B cell (primary cell): ENCODE measurements around the gene CDC42BPG. TPM values are rescaled to one million over a fixed set of nuclear protein-coding genes. Genes with fewer than 3 reads are reported as not detected.

Experiments used
- ATAC-seq: fragments of 200-7000 bp; cut with Tn5 transposase; one replicate; pipeline ENCODE4 v1.10.0; 2021; ENCODE audit warnings: low read depth, mild to moderate bottlenecking, moderate number of reproducible peaks, moderate library complexity
- CTCF ChIA-PET: fragments of 350-600 bp; sonication (Branson Sonifier 250); formaldehyde crosslinking; loops from one replicate; lab custom pipeline; 2021; ENCODE audit warnings: antibody characterized with exemption, inconsistent platforms; lab: Charles Lee
- POLR2A ChIA-PET: fragments of 350-600 bp; sonication (Branson Sonifier 250); formaldehyde crosslinking; loops from one replicate; lab custom pipeline; 2021; ENCODE audit warnings: antibody characterized with exemption; lab: Charles Lee
- DNase-seq: peaks from one replicate; pipeline ENCODE4 v3.0.0; 2013
- H2AFZ ChIP-seq: 2 replicates; pipeline ENCODE4 v1.6.1; 2012; ENCODE audit warnings: mild to moderate bottlenecking, low read depth, low read length; ENCODE audit not compliant: insufficient read depth, poor library complexity, severe bottlenecking
- H3K27ac ChIP-seq, 2 donors: 1 replicate in 1 of 2; 2 replicates in 1 of 2; pipeline ENCODE4 v1.5.1; 2012 to 2013; ENCODE audit warnings: low read length in 2 of 2, mild to moderate bottlenecking in 2 of 2, moderate library complexity in 1 of 2
- H3K27me3 ChIP-seq, 4 experiments: fragments of 200-600 bp in 1 of 4; sonication (generic) in 1 of 4; replicated peaks in 1 of 4; 1 replicate in 2 of 4; 2 replicates in 2 of 4; pipeline versions ENCODE4 v1.6.1 to v1.7.0; 2013 to 2016; ENCODE audit warnings: low read length in 3 of 4, mild to moderate bottlenecking in 2 of 4, mixed read lengths in 1 of 4, moderate library complexity in 1 of 4; ENCODE audit not compliant: insufficient read depth in 4 of 4, control insufficient read depth in 3 of 4; ENCODE audit errors: control extremely low read depth in 1 of 4
- H3K36me3 ChIP-seq, 2 experiments: replicated peaks in 1 of 2; 1 replicate in 1 of 2; 2 replicates in 1 of 2; pipeline versions ENCODE4 v1.6.1 to v1.7.1; 2013; ENCODE audit warnings: low read length in 1 of 2; ENCODE audit not compliant: insufficient read depth in 2 of 2, control insufficient read depth in 1 of 2; ENCODE audit errors: control extremely low read depth in 1 of 2, extremely low read depth in 1 of 2
- H3K4me1 ChIP-seq, 2 donors: fragments of 200-600 bp in 1 of 2; sonication (generic) in 1 of 2; 1 replicate in 1 of 2; 2 replicates in 1 of 2; pipeline versions ENCODE4 v1.5.1 to v1.6.1; 2013 to 2017; ENCODE audit warnings: low read length in 2 of 2; ENCODE audit not compliant: control insufficient read depth in 2 of 2, insufficient read depth in 2 of 2
- H3K4me2 ChIP-seq: replicated peaks from 2 replicates; pipeline ENCODE3; 2012; ENCODE audit warnings: mild to moderate bottlenecking, low read depth, low read length; ENCODE audit not compliant: poor library complexity, severe bottlenecking
- H3K4me3 ChIP-seq, 5 experiments: fragments of 200-600 bp in 1 of 5; sonication (generic) in 1 of 5; 1 replicate in 3 of 5; 2 replicates in 2 of 5; pipeline versions ENCODE4 v1.5.1 to v1.7.0; 2011 to 2016; ENCODE audit warnings: low read length in 4 of 5, mild to moderate bottlenecking in 4 of 5, low read depth in 2 of 5, control low read depth in 1 of 5, moderate library complexity in 1 of 5; ENCODE audit not compliant: insufficient read depth in 1 of 5; ENCODE audit errors: control extremely low read depth in 1 of 5, extremely low read depth in 1 of 5
- H3K79me2 ChIP-seq: fragments of 200-600 bp; sonication (generic); one replicate; pipeline ENCODE4 v1.6.0; 2016; ENCODE audit warnings: low read length; ENCODE audit not compliant: control insufficient read depth, insufficient read depth
- H3K9ac ChIP-seq: fragments of 200-600 bp; sonication (generic); 2 replicates; pipeline ENCODE4 v1.6.1; 2017; ENCODE audit warnings: mild to moderate bottlenecking, low read length, moderate library complexity
- H3K9me3 ChIP-seq, 3 donors: one replicate each; pipeline versions ENCODE4 v1.6.1 to v1.7.1; 2013; ENCODE audit warnings: low read length in 2 of 3; ENCODE audit not compliant: control insufficient read depth in 2 of 3, insufficient read depth in 1 of 3; ENCODE audit errors: control extremely low read depth in 1 of 3
- H4K20me1 ChIP-seq: 2 replicates; pipeline ENCODE4 v1.6.0; 2012; ENCODE audit warnings: mild to moderate bottlenecking, low read length; ENCODE audit not compliant: insufficient read depth, control insufficient read depth, poor library complexity, severe bottlenecking
- H3K27ac Mint-ChIP-seq: one replicate; pipeline ENCODE4 v1.8.0; 2021; ENCODE audit warnings: mixed read lengths
- H3K27me3 Mint-ChIP-seq: one replicate; pipeline ENCODE4 v1.8.0; 2021; ENCODE audit warnings: mixed read lengths
- H3K4me1 Mint-ChIP-seq: one replicate; pipeline ENCODE4 v1.8.0; 2021; ENCODE audit warnings: mixed read lengths
- H3K4me3 Mint-ChIP-seq: one replicate; pipeline ENCODE4 v1.8.0; 2021; ENCODE audit warnings: mixed read lengths
- H3K9me3 Mint-ChIP-seq: one replicate; pipeline ENCODE4 v1.8.0; 2022; ENCODE audit warnings: mixed read lengths; ENCODE audit not compliant: insufficient read depth
- EZH2 ChIP-seq: IDR thresholded peaks from 2 replicates; pipeline ENCODE4 v1.6.1; 2012; ENCODE audit warnings: borderline replicate concordance, low read depth, mild to moderate bottlenecking, moderate library complexity, low read length; ENCODE audit not compliant: insufficient read depth, poor library complexity, severe bottlenecking
- WGBS: methylation state at CpG from one replicate; pipeline ENCODE4 v1.1.5; 2013; ENCODE audit warnings: missing lambda C conversion rate; ENCODE audit not compliant: insufficient coverage; 5-methylcytosine and 5-hydroxymethylcytosine counted together
- intact Hi-C: fragments of 100-400 bp; cut with micrococcal nuclease; formaldehyde crosslinking; loops from one replicate; pipeline ENCODE4 v1.10.0; 2022
- polyA plus RNA-seq: library from polyadenylated mRNA; depleted of rRNA; stranded (reverse); fragments of >200 nt; gene quantifications from 2 replicates; pipeline ENCODE4 v1.2.3, GENCODE V29; 2012
- total RNA-seq, 2 donors: library from RNA; stranded (reverse); fragments of 120-200 nt in 1 of 2; gene quantifications; 1 replicate in 1 of 2; 2 replicates in 1 of 2; pipeline versions ENCODE4 v1.2.3 to v1.2.4, GENCODE V29; 2013 to 2022
- TF ChIP-seq, protein P1 (sequence below): fragments of 200-600 bp; IDR thresholded peaks from one replicate; pipeline ENCODE4 v1.8.0; 2022; ENCODE audit warnings: antibody characterized with exemption, mild to moderate bottlenecking

The CDC42BPG gene
- total and polyA plus RNA-seq, 2 donors (not counting 1 experiment from before 2014, with no cell fraction given), result 3.7 to 8.7 TPM

DNA sequence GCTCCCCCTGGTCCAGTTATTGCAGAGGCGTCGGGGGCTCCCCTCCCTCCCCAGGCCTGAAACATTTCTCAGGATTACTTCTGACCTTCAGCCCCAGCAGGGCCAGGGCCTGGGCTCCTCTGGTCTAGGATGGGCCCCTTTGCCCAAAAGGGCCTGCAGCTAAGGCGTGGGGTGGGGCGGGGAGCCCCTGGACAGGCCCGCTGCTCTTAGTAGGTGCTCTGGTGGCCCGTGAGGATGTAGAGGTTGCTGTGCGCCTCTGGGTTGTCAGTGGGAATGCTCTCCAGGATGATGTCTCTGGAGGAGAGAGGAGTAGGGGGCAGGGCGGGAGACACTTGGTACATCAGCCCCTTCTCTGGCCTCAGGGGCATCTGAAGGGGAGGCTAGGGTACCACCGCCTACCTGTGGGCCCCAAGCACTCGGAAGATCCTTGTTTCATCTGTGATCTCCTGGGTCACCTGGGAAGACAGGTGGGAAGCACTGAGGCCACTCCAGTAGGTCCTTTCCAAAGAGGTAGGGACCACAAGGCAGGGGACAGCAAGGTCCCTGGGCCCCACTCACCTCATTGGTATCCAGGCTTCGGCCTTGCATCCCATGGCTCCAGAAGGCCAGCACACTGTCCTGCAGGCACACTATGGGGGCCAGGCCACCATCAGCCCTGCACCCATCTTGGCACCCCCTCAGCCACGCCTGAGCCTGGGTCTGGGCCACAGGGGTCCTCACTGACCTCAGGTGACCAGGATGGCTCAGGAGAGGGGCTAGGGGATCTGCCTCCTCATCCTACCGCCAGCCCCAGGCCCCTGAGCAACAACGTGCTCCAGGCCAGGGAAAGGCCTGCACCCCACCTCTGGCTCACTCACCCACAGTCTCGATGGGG is 54.9 kb downstream of the CDC42BPG start:
- Histone ChIP-seq H3K4me1 (peaks cover 13 to 18% of the 10 kb centered on the region in 2 donors), H3K9me3 (no peaks in the 10 kb centered on the region), H3K36me3 (peaks cover 4 to 48% of the 10 kb centered on the region in 2 experiments), H3K4me3 (no peak overlapping the region), H3K27ac (no peak overlapping the region), H3K9ac (no peak overlapping the region), H3K79me2 (no peaks in the 10 kb centered on the region), H3K4me2 (no peak overlapping the region), H4K20me1 (no peaks in the 10 kb centered on the region), H2AFZ (no peak overlapping the region), H3K27me3 (no peaks in the 10 kb centered on the region)
- H3K4me1 Mint-ChIP-seq, result peaks cover 18% of the 10 kb centered on the region
- ATAC-seq, result no peak
- H3K27me3 Mint-ChIP-seq, result no peaks in the 10 kb centered on the region
- H3K27ac Mint-ChIP-seq, result no peak overlapping the region
- TF ChIP-seq, protein P1, sequence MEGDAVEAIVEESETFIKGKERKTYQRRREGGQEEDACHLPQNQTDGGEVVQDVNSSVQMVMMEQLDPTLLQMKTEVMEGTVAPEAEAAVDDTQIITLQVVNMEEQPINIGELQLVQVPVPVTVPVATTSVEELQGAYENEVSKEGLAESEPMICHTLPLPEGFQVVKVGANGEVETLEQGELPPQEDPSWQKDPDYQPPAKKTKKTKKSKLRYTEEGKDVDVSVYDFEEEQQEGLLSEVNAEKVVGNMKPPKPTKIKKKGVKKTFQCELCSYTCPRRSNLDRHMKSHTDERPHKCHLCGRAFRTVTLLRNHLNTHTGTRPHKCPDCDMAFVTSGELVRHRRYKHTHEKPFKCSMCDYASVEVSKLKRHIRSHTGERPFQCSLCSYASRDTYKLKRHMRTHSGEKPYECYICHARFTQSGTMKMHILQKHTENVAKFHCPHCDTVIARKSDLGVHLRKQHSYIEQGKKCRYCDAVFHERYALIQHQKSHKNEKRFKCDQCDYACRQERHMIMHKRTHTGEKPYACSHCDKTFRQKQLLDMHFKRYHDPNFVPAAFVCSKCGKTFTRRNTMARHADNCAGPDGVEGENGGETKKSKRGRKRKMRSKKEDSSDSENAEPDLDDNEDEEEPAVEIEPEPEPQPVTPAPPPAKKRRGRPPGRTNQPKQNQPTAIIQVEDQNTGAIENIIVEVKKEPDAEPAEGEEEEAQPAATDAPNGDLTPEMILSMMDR, result no peak
- TF ChIP-seq EZH2, result no peak
- no peaks in the 10 kb centered on the region for H3K9me3 Mint-ChIP-seq
- H3K4me3 Mint-ChIP-seq, result no peak overlapping the region
- ChIA-PET POLR2A (interaction anchor here (0.8 kb wide), 1 partner anchor 224 kb away, joined by 3 read pairs; the partner anchor contains the start of gene ARL2), CTCF (interaction anchor here (1.7 to 6.6 kb wide), 4 partner anchors 12 to 106 kb away, joined by 8 to 73 read pairs (median 13); partner anchors contain the start of genes CDC42BPG and MAP4K2)
- 95% methylated on average over 11 of the region's 15 CpGs for WGBS
- no peak for DNase-seq
- intact Hi-C loops, result no loop called here
